ENCODE data around the gene PROM1. TPM values are rescaled to one million over a fixed set of nuclear protein-coding genes. Genes with fewer than 3 reads are reported as not detected.

The PROM1 gene
- total RNA-seq, 1 experiment from 2014 or later: not detected

- ChIA-PET POLR2A (ENCODE audit: unreplicated experiment) (no interaction called here), CTCF (interaction anchor here (0.6 to 0.9 kb wide), 2 partner anchors 12 to 20 kb away, joined by 3 to 7 read pairs; no protein-coding TSS in a partner anchor)
- intact Hi-C loops (cut with micrococcal nuclease): loop anchor here (10.0 kb wide), 1 partner anchor 531 kb away; no protein-coding TSS in a partner anchor
- no TSS peak for BruUV-seq (replicated peaks)
- H3K9me3 ChIP-seq (ENCODE audit: low read length): no peaks in the 10 kb centered on the region
- no peak overlapping the region for H3K4me2 ChIP-seq (ENCODE audit: low read length)
- H3K4me1 ChIP-seq (ENCODE audit: insufficient read depth, low read length): no peaks in the 10 kb centered on the region
- no peak overlapping the region for H2AFZ ChIP-seq (ENCODE audit: low read length)
- no peak overlapping the region for H3K27ac ChIP-seq (ENCODE audit: low read length)
- no peaks in the 10 kb centered on the region for H3K9me2 ChIP-seq (replicated peaks; ENCODE audit: low read length)
- no peak for DNase-seq
- H3K79me2 ChIP-seq (ENCODE audit: low read length): no peaks in the 10 kb centered on the region
- no peaks in the 10 kb centered on the region for H3K36me3 ChIP-seq (ENCODE audit: low read depth, low read length)
- H3K27me3 ChIP-seq (ENCODE audit: low read length): no peaks in the 10 kb centered on the region
- ATAC-seq: no peak
- H3F3A ChIP-seq (ENCODE audit: low read length, unreplicated experiment): no peaks in the 10 kb centered on the region
- no peak overlapping the region for H3K9ac ChIP-seq (ENCODE audit: low read length)
- no peaks in the 10 kb centered on the region for H4K20me1 ChIP-seq (ENCODE audit: low read length)
- TF ChIP-seq, protein P1, sequence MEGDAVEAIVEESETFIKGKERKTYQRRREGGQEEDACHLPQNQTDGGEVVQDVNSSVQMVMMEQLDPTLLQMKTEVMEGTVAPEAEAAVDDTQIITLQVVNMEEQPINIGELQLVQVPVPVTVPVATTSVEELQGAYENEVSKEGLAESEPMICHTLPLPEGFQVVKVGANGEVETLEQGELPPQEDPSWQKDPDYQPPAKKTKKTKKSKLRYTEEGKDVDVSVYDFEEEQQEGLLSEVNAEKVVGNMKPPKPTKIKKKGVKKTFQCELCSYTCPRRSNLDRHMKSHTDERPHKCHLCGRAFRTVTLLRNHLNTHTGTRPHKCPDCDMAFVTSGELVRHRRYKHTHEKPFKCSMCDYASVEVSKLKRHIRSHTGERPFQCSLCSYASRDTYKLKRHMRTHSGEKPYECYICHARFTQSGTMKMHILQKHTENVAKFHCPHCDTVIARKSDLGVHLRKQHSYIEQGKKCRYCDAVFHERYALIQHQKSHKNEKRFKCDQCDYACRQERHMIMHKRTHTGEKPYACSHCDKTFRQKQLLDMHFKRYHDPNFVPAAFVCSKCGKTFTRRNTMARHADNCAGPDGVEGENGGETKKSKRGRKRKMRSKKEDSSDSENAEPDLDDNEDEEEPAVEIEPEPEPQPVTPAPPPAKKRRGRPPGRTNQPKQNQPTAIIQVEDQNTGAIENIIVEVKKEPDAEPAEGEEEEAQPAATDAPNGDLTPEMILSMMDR (conservative IDR thresholded peaks at IDR 0.05; ENCODE audit: low read depth, low read length): no peak
- no peak for TF ChIP-seq EZH2phosphoT487 (IDR thresholded peaks at IDR 0.05; ENCODE audit: borderline replicate concordance, low read length)
- no peak for TF ChIP-seq EZH2 (IDR thresholded peaks at IDR 0.05; ENCODE audit: low read length, unreplicated experiment)
- H3K4me3 ChIP-seq (ENCODE audit: low read length): no peak overlapping the region
These were observed 78.1 kb downstream of the PROM1 start for GRCh38 chr4:16005676-16006075.

GRCh38 chr4:16001484-16001858 lies 82.4 kb downstream of the PROM1 start:
- no peak for TF ChIP-seq EZH2phosphoT487 (IDR thresholded peaks at IDR 0.05; ENCODE audit: borderline replicate concordance, low read length)
- TF ChIP-seq, protein P1 (conservative IDR thresholded peaks at IDR 0.05; ENCODE audit: low read depth, low read length): peak; percentile 83
- Histone ChIP-seq H3K36me3 (ENCODE audit: low read depth, low read length) (no peaks in the 10 kb centered on the region), H3K9me3 (ENCODE audit: low read length) (no peaks in the 10 kb centered on the region), H3F3A (ENCODE audit: low read length, unreplicated experiment) (no peaks in the 10 kb centered on the region), H2AFZ (ENCODE audit: low read length) (peak overlapping the region; percentile 46; the same call in 1 of the 2 replicates), H3K9me2 (replicated peaks; ENCODE audit: low read length) (no peaks in the 10 kb centered on the region), H3K4me2 (ENCODE audit: low read length) (peak overlapping the region; percentile 54), H3K79me2 (ENCODE audit: low read length) (no peaks in the 10 kb centered on the region), H3K4me1 (ENCODE audit: insufficient read depth, low read length) (no peaks in the 10 kb centered on the region), H3K4me3 (ENCODE audit: low read length) (no peak overlapping the region), H3K9ac (ENCODE audit: low read length) (no peak overlapping the region), H3K27me3 (ENCODE audit: low read length) (no peaks in the 10 kb centered on the region), H3K27ac (ENCODE audit: low read length) (no peak overlapping the region), H4K20me1 (ENCODE audit: low read length) (no peaks in the 10 kb centered on the region)
- ATAC-seq (peak; percentile 95), DNase-seq (peak; percentile 75)
- no TSS peak for BruUV-seq (replicated peaks)
- intact Hi-C loops (cut with micrococcal nuclease): loop anchor here (1.0 to 10.0 kb wide), 5 partner anchors 38 to 527 kb away; partner anchors contain the start of gene FGFBP2
- CTCF ChIA-PET: interaction anchor here (1.4 kb wide), 1 partner anchor 196 kb away, joined by 6 read pairs; no protein-coding TSS in a partner anchor
- POLR2A ChIA-PET (ENCODE audit: unreplicated experiment): no interaction called here

- Histone ChIP-seq H3K36me3 (ENCODE audit: low read depth, low read length) (no peaks in the 10 kb centered on the region), H3K4me2 (ENCODE audit: low read length) (no peak overlapping the region), H3K9ac (ENCODE audit: low read length) (no peak overlapping the region), H2AFZ (ENCODE audit: low read length) (peak overlapping the region; percentile 46; the same call in 1 of the 2 replicates), H3K27ac (ENCODE audit: low read length) (no peak overlapping the region), H3K9me3 (ENCODE audit: low read length) (no peaks in the 10 kb centered on the region), H3K9me2 (replicated peaks; ENCODE audit: low read length) (no peaks in the 10 kb centered on the region), H4K20me1 (ENCODE audit: low read length) (no peaks in the 10 kb centered on the region), H3K4me3 (ENCODE audit: low read length) (no peak overlapping the region), H3K27me3 (ENCODE audit: low read length) (no peaks in the 10 kb centered on the region), H3K4me1 (ENCODE audit: insufficient read depth, low read length) (no peaks in the 10 kb centered on the region), H3F3A (ENCODE audit: low read length, unreplicated experiment) (no peaks in the 10 kb centered on the region), H3K79me2 (ENCODE audit: low read length) (no peaks in the 10 kb centered on the region)
- no peak for ATAC-seq
- POLR2A ChIA-PET (ENCODE audit: unreplicated experiment): no interaction called here
- BruUV-seq (replicated peaks): no TSS peak
- intact Hi-C loops (cut with micrococcal nuclease): loop anchor here (1.0 to 10.0 kb wide), 5 partner anchors 38 to 526 kb away; partner anchors contain the start of gene FGFBP2
- CTCF ChIA-PET: interaction anchor here (0.6 to 1.4 kb wide), 2 partner anchors 119 to 195 kb away, joined by 3 to 6 read pairs; no protein-coding TSS in a partner anchor
- no peak for DNase-seq
- no peak for TF ChIP-seq EZH2 (IDR thresholded peaks at IDR 0.05; ENCODE audit: low read length, unreplicated experiment)
- TF ChIP-seq EZH2phosphoT487 (IDR thresholded peaks at IDR 0.05; ENCODE audit: borderline replicate concordance, low read length): no peak
- TF ChIP-seq, protein P1 (conservative IDR thresholded peaks at IDR 0.05; ENCODE audit: low read depth, low read length): no peak
These were observed 82.9 kb downstream of the PROM1 start for GRCh38 chr4:16000708-16001483.
